Measurements from ENCODE around the gene FNIP1.

Gene FNIP1

DNA sequence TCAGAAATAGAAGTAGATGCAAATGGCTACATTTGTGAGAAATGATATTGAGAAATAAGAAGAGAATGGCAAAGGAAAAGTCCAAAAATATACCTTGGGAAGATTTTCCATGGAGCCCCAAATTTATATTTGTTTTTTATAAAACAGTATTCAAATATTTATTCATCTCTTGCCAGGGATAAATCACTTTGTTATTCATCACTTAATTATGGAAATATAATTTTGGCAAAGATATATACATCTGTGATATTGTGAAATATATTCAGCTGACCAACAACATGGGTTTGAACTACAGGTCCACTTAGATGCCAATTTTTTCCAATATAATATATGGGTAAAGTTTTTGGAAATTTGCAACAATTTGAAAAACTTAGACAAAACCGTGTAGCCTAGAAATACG lies 142.0 kb downstream of the FNIP1 start:
- TF ChIP-seq RAD21 (IDR thresholded peaks at IDR 0.05; ENCODE audit: low read depth) (no peak), ZBTB7A (IDR thresholded peaks at IDR 0.05; ENCODE audit: low read depth) (no peak), FOXM1 (IDR thresholded peaks at IDR 0.05; ENCODE audit: borderline replicate concordance, low read depth) (no peak), REST (IDR thresholded peaks at IDR 0.05; ENCODE audit: low read depth) (no peak), EP300 (IDR thresholded peaks at IDR 0.05; ENCODE audit: borderline replicate concordance) (no peak), EGR1 (IDR thresholded peaks at IDR 0.05) (no peak), CREB1 (IDR thresholded peaks at IDR 0.05; ENCODE audit: low read depth) (no peak), USF1 (IDR thresholded peaks at IDR 0.05) (no peak), NFIC (IDR thresholded peaks at IDR 0.05) (no peak), TCF12 (IDR thresholded peaks at IDR 0.05; ENCODE audit: low read depth) (no peak), CEBPB (IDR thresholded peaks at IDR 0.05) (no peak), TEAD4 (IDR thresholded peaks at IDR 0.05) (no peak), YY1 (IDR thresholded peaks at IDR 0.05; ENCODE audit: low read depth) (no peak)
- TF ChIP-seq, protein P1, sequence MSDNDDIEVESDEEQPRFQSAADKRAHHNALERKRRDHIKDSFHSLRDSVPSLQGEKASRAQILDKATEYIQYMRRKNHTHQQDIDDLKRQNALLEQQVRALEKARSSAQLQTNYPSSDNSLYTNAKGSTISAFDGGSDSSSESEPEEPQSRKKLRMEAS (IDR thresholded peaks at IDR 0.05): no peak

GRCh38 chr5:131654309-131654708 lies 142.5 kb downstream of the FNIP1 start:
- no peak for TF ChIP-seq FOXM1 (IDR thresholded peaks at IDR 0.05; ENCODE audit: borderline replicate concordance, low read depth)
- TF ChIP-seq TCF12 (IDR thresholded peaks at IDR 0.05; ENCODE audit: low read depth): no peak
- no peak for TF ChIP-seq TAF1 (IDR thresholded peaks at IDR 0.05; ENCODE audit: low read depth)
- TF ChIP-seq TEAD4 (IDR thresholded peaks at IDR 0.05): no peak

- TF ChIP-seq ZBTB7A (IDR thresholded peaks at IDR 0.05; ENCODE audit: low read depth) (no peak), YY1 (IDR thresholded peaks at IDR 0.05; ENCODE audit: low read depth) (no peak), TCF12 (IDR thresholded peaks at IDR 0.05; ENCODE audit: low read depth) (no peak)
These were observed 147.7 kb downstream of the FNIP1 start for GRCh38 chr5:131649161-131649560.

DNA sequence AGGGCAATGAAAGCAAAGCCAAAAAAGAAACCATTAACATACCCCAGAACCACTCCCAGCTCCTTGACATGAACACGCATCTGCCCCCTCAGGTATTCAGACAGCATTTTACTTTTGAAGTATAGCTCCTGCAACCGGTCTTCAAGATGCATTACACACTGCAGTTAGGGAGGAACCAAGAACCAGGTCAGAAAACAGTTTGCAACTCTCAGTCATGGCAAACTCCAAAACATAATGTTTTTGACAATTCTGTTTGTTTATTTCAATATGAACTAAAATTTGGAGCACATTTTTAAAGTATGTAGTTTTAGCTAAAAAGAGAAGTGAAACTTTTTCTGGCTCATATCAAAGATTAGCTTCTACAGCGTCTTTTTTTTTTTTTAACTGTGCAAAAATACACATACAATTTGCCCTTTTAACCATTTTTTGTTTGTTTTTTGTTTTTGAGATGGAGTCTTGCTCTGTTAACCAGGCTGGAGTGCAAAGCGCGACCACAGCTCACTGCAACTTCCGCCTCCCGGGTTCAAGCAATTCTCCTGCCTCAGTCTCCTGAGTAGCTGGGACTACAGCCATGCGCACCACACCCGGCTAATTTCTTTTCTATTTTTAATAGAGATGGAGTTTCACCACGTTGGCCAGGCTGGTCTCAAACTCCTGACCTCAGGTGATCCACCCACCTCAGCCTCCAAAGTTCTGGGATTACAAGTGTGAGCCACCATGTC lies 149.6 kb downstream of the FNIP1 start:
- TF ChIP-seq EGR1 (IDR thresholded peaks at IDR 0.05) (no peak), YY1 (IDR thresholded peaks at IDR 0.05; ENCODE audit: low read depth) (no peak), REST (IDR thresholded peaks at IDR 0.05; ENCODE audit: low read depth) (no peak), TAF1 (IDR thresholded peaks at IDR 0.05; ENCODE audit: low read depth) (no peak), ZBTB7A (IDR thresholded peaks at IDR 0.05; ENCODE audit: low read depth) (no peak), FOXM1 (IDR thresholded peaks at IDR 0.05; ENCODE audit: borderline replicate concordance, low read depth) (no peak), TEAD4 (IDR thresholded peaks at IDR 0.05) (no peak), RAD21 (IDR thresholded peaks at IDR 0.05; ENCODE audit: low read depth) (no peak), EP300 (IDR thresholded peaks at IDR 0.05; ENCODE audit: borderline replicate concordance) (no peak), CREB1 (IDR thresholded peaks at IDR 0.05; ENCODE audit: low read depth) (no peak), TCF12 (IDR thresholded peaks at IDR 0.05; ENCODE audit: low read depth) (no peak)
- TF ChIP-seq, protein P1 (IDR thresholded peaks at IDR 0.05): no peak

DNA sequence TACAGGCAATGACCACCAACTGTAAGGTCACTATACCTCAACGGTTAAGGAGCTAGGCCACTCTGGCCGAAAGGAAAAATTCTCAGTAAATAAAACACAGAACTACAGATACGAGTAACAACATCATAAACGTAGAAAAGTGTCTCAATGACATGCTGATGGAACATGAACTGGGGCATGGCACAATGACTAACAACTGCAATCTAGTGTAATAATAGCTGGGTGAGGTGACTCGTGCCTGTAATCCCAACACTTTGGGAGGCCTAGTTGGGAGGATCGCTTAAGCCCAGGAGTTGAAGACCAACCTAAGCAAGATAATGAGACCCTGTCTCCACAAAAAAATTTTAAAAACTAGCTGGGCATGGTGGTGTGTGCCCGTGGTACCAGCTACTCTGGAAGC lies 152.0 kb downstream of the FNIP1 start:
- TF ChIP-seq FOXM1 (IDR thresholded peaks at IDR 0.05; ENCODE audit: borderline replicate concordance, low read depth) (no peak), REST (IDR thresholded peaks at IDR 0.05; ENCODE audit: low read depth) (no peak), RAD21 (IDR thresholded peaks at IDR 0.05; ENCODE audit: low read depth) (no peak), USF1 (IDR thresholded peaks at IDR 0.05) (no peak), CEBPB (IDR thresholded peaks at IDR 0.05) (no peak), EGR1 (IDR thresholded peaks at IDR 0.05) (no peak), YY1 (IDR thresholded peaks at IDR 0.05; ENCODE audit: low read depth) (no peak)
- TF ChIP-seq, protein P1 (IDR thresholded peaks at IDR 0.05): no peak
